HepG2 (cell line): ENCODE results near the gene TLE7. TPM values are rescaled to one million over a fixed set of nuclear protein-coding genes. Genes with fewer than 3 reads are reported as not detected.

Experiments
- BRCA1 ChIP-seq: sonication (generic); formaldehyde crosslinking; IDR thresholded peaks from 2 replicates; pipeline ENCODE4 v1.4.0; 2020; ENCODE audit warnings: missing genetic modification reagents
- CC2D1A ChIP-seq: sonication (generic); formaldehyde crosslinking; IDR thresholded peaks from 2 replicates; pipeline ENCODE4 v1.8.1; 2023; ENCODE audit warnings: mild to moderate bottlenecking, missing genetic modification reagents
- CENPT ChIP-seq: sonication (generic); formaldehyde crosslinking; IDR thresholded peaks from 2 replicates; pipeline ENCODE4 v1.8.0; 2022; ENCODE audit warnings: low read depth, mild to moderate bottlenecking, moderate library complexity, missing genetic modification reagents
- KAT7 ChIP-seq: IDR thresholded peaks from 2 replicates; pipeline ENCODE4 v1.6.1; 2018; ENCODE audit warnings: borderline replicate concordance, missing compliant biosample characterization
- KDM4B ChIP-seq: sonication (generic); formaldehyde crosslinking; IDR thresholded peaks from 2 replicates; pipeline ENCODE4 v1.4.0; 2020; ENCODE audit warnings: missing genetic modification reagents
- MAFG ChIP-seq: sonication (generic); formaldehyde crosslinking; IDR thresholded peaks from 2 replicates; pipeline ENCODE4 v1.5.1; 2020; ENCODE audit warnings: mild to moderate bottlenecking, missing genetic modification reagents
- MLLT10 ChIP-seq: sonication (generic); formaldehyde crosslinking; IDR thresholded peaks from 2 replicates; pipeline ENCODE4 v1.4.0; 2020; ENCODE audit warnings: missing genetic modification reagents
- PAWR ChIP-seq: sonication (generic); formaldehyde crosslinking; IDR thresholded peaks from 2 replicates; pipeline ENCODE4 v1.4.0; 2020; ENCODE audit warnings: missing genetic modification reagents, mild to moderate bottlenecking, borderline replicate concordance
- PITX1 ChIP-seq: sonication (generic); formaldehyde crosslinking; IDR thresholded peaks from 2 replicates; pipeline ENCODE4 v1.5.1; 2020; ENCODE audit warnings: mild to moderate bottlenecking, missing genetic modification reagents
- RBAK ChIP-seq: sonication (generic); formaldehyde crosslinking; IDR thresholded peaks from 2 replicates; pipeline ENCODE4 v1.5.1; 2020; ENCODE audit warnings: mild to moderate bottlenecking, missing genetic modification reagents
- SUZ12 ChIP-seq: fragments of 150-350 bp; IDR thresholded peaks from 2 replicates; pipeline ENCODE4 v1.6.1; 2014; ENCODE audit warnings: low read depth, low read length
- ZFP36 ChIP-seq: fragments of 150-350 bp; IDR thresholded peaks from 2 replicates; pipeline ENCODE4 v1.6.1; 2018; ENCODE audit warnings: borderline replicate concordance, low read length, low read depth; ENCODE audit not compliant: partially characterized antibody
- ZNF577 ChIP-seq: sonication (generic); formaldehyde crosslinking; IDR thresholded peaks from 2 replicates; pipeline ENCODE4 v1.4.0; 2020; ENCODE audit warnings: mild to moderate bottlenecking, low read depth, missing genetic modification reagents, borderline replicate concordance
- ZNF7 ChIP-seq: IDR thresholded peaks from 2 replicates; pipeline ENCODE4 v1.6.1; 2016; ENCODE audit warnings: missing biosample characterization, missing genetic modification reagents
- ZNF780A ChIP-seq: sonication (generic); formaldehyde crosslinking; IDR thresholded peaks from 2 replicates; pipeline ENCODE4 v1.8.0; 2022; ENCODE audit warnings: mild to moderate bottlenecking, missing genetic modification reagents, moderate library complexity
- polyA plus RNA-seq, 8 experiments: library from polyadenylated mRNA; depleted of rRNA in 3 of 8; stranded (reverse) in 7 of 8; unstranded in 1 of 8; fragments of >200 nt; fragmentation: Illumina TruSeq in 4 of 8; extraction: Trizol in 4 of 8; gene quantifications; 2 replicates each; pipeline versions ENCODE4 v1.2.1 to v1.2.3, GENCODE V29; 2011 to 2016; ENCODE audit warnings: low read depth in 4 of 8, missing spikeins in 1 of 8, mixed read lengths in 1 of 8; ENCODE audit not compliant: insufficient read depth in 1 of 8
- total RNA-seq, 5 experiments: library from RNA; depleted of rRNA; stranded (reverse); fragments of >200 nt; fragmentation: Illumina TruSeq; extraction: Trizol; gene quantifications; 2 replicates each; pipeline ENCODE4 v1.2.3, GENCODE V29; 2016; ENCODE audit warnings: low read depth in 1 of 5
- TF ChIP-seq, protein P1 (sequence below): sonication (generic); formaldehyde crosslinking; IDR thresholded peaks from 2 replicates; pipeline ENCODE4 v1.9.0; 2021; ENCODE audit warnings: missing genetic modification reagents, mild to moderate bottlenecking, borderline replicate concordance
- TF ChIP-seq, protein P2 (sequence below): sonication (generic); formaldehyde crosslinking; IDR thresholded peaks from 2 replicates; pipeline ENCODE4; 2020; ENCODE audit warnings: missing genetic modification reagents, mild to moderate bottlenecking, borderline replicate concordance
- TF ChIP-seq, protein P3 (sequence below): IDR thresholded peaks from 2 replicates; pipeline ENCODE4 v1.6.1; 2018; ENCODE audit warnings: missing genetic modification reagents, mild to moderate bottlenecking, missing compliant biosample characterization
- TF ChIP-seq, protein P4 (sequence below): sonication (generic); formaldehyde crosslinking; IDR thresholded peaks from 2 replicates; pipeline ENCODE4 v1.4.0; 2020; ENCODE audit warnings: missing genetic modification reagents, mild to moderate bottlenecking, borderline replicate concordance

TLE7 gene
- total and polyA plus RNA-seq, 2 of the 13 experiments (the other 11 are each of a cell fraction or from before 2014, with no cell fraction given) = not detected

DNA sequence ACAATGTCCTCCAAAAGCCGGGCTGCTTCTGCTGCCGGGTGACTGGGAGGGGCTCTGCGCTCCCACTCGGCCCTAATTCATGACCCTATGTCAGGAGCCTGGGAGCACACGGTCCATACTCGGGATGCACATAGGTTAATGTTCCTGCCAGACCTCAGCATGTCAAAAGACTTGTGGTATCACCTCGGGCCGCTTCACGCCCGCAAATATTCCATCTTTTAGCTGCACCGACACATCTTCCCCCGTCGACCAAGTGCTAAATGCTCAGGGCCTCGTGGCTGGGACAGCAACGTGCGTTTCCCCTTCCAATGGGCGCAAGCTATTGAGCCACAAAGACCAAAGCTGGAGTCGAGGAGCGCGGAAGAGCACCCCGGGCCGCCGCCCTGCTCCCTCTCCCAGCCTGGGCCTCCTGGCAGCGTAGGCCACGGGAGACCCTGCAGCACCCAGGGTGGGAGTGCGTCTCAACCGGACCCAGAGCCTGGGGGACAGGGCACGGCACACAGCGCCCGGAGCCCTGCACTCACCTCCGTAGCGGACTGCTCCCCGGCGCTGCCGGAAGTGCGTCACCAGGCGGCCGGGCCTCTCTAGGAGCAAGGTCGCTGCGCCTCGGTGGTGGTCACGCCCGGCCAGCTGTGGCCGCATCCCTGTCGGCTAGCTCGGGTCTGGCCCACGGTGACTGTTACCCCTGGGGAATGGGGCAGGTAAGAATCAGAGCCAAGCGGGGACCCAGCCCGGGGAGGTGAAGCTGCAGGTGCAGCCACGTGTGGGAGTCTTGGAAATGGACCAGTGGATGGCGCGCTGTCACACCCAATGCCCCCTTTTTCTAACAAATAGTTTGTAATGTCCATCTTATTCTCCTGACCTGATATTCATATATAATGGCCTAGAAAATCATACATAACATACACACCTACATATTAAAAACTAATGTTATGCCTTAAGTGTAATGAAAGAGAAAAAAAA is 20.1 kb upstream of the TLE7 start, which contains the start of gene ZNF23 (continued):
- TF ChIP-seq KAT7 (CRISPR knock-in tag) = peak; percentile 99
- TF ChIP-seq, protein P1, sequence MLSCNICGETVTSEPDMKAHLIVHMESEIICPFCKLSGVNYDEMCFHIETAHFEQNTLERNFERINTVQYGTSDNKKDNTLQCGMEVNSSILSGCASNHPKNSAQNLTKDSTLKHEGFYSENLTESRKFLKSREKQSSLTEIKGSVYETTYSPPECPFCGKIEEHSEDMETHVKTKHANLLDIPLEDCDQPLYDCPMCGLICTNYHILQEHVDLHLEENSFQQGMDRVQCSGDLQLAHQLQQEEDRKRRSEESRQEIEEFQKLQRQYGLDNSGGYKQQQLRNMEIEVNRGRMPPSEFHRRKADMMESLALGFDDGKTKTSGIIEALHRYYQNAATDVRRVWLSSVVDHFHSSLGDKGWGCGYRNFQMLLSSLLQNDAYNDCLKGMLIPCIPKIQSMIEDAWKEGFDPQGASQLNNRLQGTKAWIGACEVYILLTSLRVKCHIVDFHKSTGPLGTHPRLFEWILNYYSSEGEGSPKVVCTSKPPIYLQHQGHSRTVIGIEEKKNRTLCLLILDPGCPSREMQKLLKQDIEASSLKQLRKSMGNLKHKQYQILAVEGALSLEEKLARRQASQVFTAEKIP (CRISPR knock-in tag) = no peak
- TF ChIP-seq RBAK (CRISPR knock-in tag) = no peak; the same call in 1 of the 2 replicates
- TF ChIP-seq CC2D1A (CRISPR knock-in tag) = peak; percentile 98
- TF ChIP-seq, protein P2, sequence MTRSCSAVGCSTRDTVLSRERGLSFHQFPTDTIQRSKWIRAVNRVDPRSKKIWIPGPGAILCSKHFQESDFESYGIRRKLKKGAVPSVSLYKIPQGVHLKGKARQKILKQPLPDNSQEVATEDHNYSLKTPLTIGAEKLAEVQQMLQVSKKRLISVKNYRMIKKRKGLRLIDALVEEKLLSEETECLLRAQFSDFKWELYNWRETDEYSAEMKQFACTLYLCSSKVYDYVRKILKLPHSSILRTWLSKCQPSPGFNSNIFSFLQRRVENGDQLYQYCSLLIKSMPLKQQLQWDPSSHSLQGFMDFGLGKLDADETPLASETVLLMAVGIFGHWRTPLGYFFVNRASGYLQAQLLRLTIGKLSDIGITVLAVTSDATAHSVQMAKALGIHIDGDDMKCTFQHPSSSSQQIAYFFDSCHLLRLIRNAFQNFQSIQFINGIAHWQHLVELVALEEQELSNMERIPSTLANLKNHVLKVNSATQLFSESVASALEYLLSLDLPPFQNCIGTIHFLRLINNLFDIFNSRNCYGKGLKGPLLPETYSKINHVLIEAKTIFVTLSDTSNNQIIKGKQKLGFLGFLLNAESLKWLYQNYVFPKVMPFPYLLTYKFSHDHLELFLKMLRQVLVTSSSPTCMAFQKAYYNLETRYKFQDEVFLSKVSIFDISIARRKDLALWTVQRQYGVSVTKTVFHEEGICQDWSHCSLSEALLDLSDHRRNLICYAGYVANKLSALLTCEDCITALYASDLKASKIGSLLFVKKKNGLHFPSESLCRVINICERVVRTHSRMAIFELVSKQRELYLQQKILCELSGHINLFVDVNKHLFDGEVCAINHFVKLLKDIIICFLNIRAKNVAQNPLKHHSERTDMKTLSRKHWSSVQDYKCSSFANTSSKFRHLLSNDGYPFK (CRISPR knock-in tag) = peak; percentile 94
- no peak for TF ChIP-seq PAWR (CRISPR knock-in tag)
- TF ChIP-seq BRCA1 (CRISPR knock-in tag) = peak; percentile 80
- TF ChIP-seq, protein P3, sequence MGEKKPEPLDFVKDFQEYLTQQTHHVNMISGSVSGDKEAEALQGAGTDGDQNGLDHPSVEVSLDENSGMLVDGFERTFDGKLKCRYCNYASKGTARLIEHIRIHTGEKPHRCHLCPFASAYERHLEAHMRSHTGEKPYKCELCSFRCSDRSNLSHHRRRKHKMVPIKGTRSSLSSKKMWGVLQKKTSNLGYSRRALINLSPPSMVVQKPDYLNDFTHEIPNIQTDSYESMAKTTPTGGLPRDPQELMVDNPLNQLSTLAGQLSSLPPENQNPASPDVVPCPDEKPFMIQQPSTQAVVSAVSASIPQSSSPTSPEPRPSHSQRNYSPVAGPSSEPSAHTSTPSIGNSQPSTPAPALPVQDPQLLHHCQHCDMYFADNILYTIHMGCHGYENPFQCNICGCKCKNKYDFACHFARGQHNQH (CRISPR knock-in tag) = peak; percentile 93
- TF ChIP-seq MAFG (CRISPR knock-in tag) = no peak
- TF ChIP-seq PITX1 (CRISPR knock-in tag) = peak; percentile 89
- TF ChIP-seq, protein P4, sequence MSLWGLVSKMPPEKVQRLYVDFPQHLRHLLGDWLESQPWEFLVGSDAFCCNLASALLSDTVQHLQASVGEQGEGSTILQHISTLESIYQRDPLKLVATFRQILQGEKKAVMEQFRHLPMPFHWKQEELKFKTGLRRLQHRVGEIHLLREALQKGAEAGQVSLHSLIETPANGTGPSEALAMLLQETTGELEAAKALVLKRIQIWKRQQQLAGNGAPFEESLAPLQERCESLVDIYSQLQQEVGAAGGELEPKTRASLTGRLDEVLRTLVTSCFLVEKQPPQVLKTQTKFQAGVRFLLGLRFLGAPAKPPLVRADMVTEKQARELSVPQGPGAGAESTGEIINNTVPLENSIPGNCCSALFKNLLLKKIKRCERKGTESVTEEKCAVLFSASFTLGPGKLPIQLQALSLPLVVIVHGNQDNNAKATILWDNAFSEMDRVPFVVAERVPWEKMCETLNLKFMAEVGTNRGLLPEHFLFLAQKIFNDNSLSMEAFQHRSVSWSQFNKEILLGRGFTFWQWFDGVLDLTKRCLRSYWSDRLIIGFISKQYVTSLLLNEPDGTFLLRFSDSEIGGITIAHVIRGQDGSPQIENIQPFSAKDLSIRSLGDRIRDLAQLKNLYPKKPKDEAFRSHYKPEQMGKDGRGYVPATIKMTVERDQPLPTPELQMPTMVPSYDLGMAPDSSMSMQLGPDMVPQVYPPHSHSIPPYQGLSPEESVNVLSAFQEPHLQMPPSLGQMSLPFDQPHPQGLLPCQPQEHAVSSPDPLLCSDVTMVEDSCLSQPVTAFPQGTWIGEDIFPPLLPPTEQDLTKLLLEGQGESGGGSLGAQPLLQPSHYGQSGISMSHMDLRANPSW = no peak; the same call in 1 of the 2 replicates
- no peak for TF ChIP-seq SUZ12
- peak; percentile 28; the same call in 1 of the 2 replicates for TF ChIP-seq ZNF7 (CRISPR knock-in tag)
- TF ChIP-seq ZFP36 = no peak
- TF ChIP-seq KDM4B (CRISPR knock-in tag) = peak; percentile 98
- TF ChIP-seq MLLT10 (CRISPR knock-in tag) = no peak
- TF ChIP-seq ZNF780A = peak; percentile 41; the same call in 1 of the 2 replicates
- TF ChIP-seq ZNF577 (CRISPR knock-in tag) = no peak
- no peak for TF ChIP-seq CENPT
